A172 (cell line): Measurements from ENCODE around the gene PHF14. TPM values are rescaled to one million over a fixed set of nuclear protein-coding genes. Genes with fewer than 3 reads are reported as not detected.
A peak's percentile ranks its signal among the peaks of the same experiment; 100 is the strongest.
"Not testable (repeated sequence)": the region's sequence is repeated elsewhere in the genome, so short reads cannot be mapped to it uniquely, and the experiment has no call there.

Source experiments
- DNase-seq: peaks from one replicate; pipeline ENCODE4 v3.0.0-alpha.2; 2015; ENCODE audit warnings: low spot score
- total RNA-seq: library from RNA; depleted of rRNA; stranded (reverse); fragments of >200 nt; shearing (Covaris generic); gene quantifications from 2 replicates; pipeline ENCODE4 v1.2.3, GENCODE V29; 2014

PHF14 gene
- total RNA-seq, 1 experiment from 2014 or later: 73.8 TPM

GRCh38 chr7:10981317-10981716 is 7.6 kb downstream of the PHF14 start:
- DNase-seq: no peak

DNA sequence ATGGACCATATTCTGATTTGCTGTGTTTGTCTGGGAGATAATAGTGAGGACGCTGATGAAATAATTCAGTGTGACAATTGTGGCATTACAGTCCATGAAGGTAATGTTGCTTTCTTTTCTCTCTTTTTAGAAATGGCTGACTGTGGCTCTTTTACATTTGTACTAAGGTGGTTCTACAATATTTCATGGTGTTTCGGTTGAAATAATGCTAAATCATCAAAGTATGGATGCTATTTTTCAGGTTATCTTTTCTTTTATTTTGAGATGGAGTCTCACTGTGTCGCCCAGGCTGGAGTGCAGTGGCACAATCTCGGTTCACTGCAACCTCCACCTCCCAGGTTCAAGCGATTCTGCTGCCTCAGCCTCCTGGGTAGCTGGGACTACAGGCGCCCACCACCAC is 17.1 kb downstream of the PHF14 start:
- not testable (repeated sequence) for DNase-seq

DNA sequence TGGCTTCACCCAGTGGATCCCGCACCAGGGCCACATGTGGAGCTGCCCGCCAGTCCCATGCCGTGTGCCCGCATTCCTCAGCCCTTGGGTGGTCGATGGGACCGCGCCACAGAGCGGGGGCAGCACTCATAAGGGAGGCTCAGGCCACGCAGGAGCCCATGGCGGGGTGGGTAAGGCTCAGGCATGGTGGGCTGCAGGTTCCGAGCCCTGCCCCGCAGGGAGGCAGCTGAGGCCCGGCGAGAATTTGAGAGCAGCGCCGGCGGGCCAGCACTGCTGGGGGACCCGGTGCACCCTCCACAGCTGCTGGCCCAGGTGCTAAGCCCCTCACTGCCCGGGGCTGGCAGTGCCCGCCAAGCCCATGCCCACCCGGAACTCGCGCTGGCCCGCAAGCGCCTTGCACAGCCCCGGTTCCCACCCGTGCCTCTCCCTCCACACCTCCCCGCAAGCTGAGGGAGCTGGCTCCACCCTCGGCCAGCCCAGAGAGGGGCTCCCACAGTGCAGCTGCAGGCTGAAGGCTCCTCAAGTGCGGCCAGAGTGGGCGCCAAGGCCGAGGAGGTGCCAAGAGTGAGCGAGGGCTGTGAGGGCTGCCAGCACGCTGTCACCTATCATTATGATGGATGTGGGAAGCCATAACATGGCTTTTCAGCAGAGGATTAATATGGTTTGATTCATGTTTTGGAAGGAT is 22.0 kb downstream of the PHF14 start:
- DNase-seq: not testable (repeated sequence)

DNA sequence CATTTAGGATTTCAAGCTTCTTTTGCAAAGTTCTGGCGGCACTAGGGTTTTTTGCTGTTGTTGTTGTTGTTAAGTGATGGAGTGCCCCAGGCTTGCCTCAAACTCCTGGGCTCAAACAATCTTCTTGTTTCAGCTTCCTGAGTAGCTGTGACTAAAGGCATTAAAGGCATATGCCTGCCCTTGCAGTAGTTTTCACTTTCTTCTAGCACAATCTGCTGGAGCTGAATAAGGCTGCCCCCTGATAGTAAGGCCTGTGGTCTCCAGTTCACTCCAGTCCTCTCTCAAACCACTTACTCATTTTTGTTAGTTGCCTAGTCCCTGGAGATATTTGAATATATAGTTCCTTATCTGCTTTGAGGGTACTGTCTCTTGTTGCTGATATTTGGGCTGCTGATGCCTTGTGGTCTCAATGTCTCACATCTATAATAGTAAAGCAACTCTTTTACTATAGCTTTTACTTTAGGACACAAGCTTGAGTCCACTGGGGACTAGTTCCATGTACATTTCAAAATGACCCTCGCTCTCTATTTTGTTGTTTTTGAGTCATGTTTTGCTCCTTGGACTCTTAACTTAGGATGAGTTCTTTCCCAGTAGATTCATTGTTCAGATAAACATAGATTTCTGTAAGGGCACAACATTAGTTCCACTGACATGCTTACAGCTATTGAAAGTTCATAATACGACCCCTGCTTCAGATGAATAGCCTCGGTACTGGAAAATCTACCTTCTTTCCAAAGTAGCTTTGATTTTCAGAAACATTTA is 25.5 kb downstream of the PHF14 start:
- no peak for DNase-seq

DNA sequence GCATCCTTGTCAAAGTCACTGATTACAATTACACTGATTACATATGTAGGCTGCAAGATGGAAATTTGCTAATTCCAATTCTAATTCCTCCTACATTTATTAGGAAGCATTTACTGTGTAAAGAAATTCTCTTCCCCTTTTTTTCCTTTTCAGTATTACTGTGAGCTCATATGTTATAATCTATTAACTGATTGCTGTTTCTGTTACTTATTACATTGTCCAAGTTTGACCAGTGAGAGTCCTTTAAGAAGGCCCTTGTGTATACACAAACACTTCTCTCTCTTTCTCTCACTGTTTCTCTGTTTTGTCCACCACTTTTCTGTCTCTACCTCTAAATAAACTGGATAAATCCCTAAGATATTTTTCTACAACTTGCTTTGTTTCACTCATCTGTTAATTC is 31.5 kb downstream of the PHF14 start:
- no peak for DNase-seq

DNA sequence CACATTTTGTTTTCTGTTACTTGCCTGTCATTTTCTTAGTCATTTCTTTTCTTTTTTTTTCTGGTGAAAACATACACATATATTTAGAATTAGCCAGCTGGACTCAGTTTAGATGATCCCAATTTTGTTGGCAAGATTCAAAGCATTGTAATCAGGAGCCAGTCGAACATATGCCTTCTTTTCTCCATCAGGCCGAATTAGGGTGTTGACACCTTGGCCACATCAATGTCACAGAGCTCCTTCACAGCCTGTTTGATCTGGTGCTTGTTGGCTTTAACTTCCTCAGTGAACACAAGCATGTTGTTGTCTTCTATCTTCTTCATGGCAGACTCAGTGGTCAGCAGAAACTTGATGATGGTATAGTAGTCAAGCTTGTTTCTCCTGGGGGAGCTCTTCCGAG is 32.6 kb downstream of the PHF14 start:
- no peak for DNase-seq

- no peak for DNase-seq
Measured at GRCh38 chr7:11009631-11010030, 36.0 kb downstream of the PHF14 start.

DNA sequence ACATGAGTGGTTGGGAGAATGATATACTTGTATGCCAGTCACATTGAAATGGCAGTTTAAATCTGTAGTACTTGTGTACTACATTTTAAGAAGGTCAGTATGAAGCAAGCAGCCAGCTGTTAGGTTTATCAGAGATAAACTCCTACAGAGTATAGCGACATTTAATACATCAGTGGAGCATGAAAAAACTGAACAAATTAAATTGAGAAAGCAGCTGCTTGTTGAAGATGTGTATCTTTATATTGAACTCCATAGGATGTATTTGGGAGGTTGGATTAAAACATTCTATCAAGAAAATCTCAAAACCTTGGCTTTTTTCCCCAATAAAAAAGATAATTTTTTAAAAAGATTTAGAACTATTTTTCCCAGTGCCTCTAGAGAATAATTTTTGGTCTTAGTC is 47.8 kb downstream of the PHF14 start:
- DNase-seq: no peak

DNA sequence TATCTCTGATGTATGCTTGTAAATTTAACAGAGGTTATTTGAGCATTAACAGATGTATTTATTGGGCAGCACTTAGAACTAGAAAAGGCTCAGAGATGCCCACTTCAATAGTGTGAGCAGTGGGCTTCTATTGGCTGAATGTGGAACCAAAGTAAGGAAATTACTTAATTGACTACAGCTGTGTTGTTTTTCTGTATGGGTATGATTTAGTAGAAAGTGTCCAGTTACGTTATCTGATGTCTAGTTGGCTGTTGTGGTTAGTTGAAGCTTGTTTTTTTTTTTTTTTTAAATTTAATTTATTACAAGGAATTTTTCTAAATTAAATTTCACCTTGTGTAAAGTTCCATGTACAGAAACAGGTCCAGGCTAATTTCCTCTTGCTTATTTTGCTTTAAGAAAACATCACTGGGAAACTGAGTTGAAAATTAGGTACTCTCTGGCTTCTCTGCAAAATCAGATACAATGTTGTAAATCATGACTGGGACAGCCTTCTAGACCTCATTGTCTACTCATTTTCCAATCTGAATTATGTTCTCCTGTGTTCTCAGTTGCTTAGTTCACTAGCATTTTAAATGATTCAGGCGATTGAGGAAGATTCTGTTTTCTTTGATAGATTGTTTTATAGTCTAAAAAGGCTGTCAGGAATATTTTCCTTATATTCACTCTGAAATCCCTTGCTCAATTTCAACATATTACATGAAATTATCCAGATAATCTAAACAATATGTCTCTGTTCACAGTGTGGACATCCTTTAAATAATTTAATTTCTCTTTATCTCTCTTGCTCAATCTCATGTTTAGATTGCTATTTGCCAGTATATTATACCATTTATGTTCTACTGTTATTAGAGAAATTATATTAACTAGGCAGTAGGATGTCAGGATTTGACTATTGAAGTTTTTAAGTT is 53.0 kb downstream of the PHF14 start:
- no peak for DNase-seq

GRCh38 chr7:11035661-11036060 is 62.0 kb downstream of the PHF14 start:
- no peak for DNase-seq

DNA sequence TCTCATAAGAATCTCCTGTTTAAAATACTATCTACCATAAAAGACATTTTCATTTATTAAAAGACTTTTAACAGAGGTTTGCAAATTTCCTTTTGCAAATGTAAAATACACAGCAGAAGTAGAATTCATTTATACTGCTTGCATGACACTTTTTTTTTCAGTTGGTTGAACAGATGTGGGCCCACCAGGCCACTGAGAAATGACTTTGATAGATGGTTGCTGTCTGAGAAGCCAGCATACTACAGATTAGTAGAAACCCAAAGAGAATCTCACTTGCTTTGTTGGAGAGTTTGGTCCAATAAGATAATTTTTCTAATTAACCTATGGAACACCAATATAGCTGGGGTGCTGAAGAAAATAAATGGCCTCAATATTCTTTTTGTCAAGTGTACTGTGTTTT is 66.3 kb downstream of the PHF14 start:
- DNase-seq: no peak

DNA sequence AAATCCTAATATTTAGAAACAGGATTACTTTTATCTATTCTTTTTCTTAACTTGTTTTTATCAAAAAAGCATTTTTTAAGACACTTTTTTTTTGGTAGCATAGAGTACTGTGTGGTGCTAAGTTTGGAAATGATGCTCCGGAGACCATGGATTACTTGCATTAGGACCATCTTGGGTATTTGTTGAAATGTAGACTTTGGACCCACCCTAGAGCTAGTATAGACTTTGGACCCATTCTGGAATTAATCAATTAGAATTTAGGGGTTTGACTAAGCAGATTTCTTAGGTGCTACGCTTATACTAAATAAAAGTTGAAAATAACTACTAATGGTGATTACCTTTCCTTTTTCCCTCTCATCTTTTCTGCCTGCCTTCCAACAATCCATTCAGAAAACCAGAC is 80.4 kb downstream of the PHF14 start:
- no peak for DNase-seq

GRCh38 chr7:11060893-11061292 is 87.2 kb downstream of the PHF14 start:
- DNase-seq: no peak

- no peak for DNase-seq
Measured at GRCh38 chr7:11062110-11062509, 88.4 kb downstream of the PHF14 start.

GRCh38 chr7:11069591-11069990 is 95.9 kb downstream of the PHF14 start:
- DNase-seq: no peak

DNA sequence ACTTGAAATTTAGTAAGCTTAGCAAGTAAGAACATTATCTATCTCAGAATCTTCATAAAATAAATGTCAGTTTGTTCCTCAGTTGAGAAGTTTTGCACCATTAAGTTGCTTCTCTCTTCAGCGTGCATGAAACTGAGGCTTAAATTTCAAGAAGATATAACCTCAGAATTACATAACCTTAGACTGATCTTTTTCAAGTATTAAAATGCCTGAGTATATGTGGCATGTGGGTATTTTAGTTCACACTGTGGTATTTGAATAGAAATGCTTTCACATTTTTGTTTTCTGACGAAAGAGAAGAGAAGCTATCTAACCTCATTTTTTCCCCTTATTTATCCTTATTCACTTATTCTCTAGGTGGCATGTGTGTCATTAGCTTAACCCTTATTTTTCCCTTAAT is 104.1 kb downstream of the PHF14 start:
- no peak for DNase-seq

DNA sequence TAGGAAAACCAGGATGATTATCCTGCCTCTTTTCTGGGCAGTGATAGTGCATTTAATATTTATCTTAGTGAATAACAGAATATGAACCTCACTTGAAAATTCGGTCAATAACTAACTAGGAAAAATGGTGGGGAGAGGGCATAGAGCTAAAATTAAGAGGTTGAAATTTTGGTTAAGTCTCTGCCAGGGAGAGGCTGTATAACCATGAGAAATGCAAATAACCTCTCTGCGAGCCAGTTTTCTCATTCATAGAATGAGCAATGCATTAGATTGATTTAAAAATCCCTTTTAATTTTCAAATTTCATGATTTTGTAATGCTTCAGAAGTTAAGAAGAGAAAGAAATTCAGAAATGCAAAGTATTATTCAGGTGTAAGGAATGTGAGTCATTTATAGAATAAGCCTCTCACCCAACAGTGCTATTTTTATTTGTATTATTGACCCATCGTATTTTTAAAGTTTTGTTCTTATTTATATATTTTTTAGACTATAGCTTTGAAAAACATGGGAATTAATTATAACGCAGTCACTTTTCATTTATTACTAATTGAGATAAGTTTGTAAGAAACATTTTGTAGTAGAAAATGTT is 104.7 kb downstream of the PHF14 start:
- no peak for DNase-seq

GRCh38 chr7:11079907-11080306 is 106.2 kb downstream of the PHF14 start:
- DNase-seq: no peak

GRCh38 chr7:11082121-11082520 is 108.4 kb downstream of the PHF14 start:
- DNase-seq: no peak

DNA sequence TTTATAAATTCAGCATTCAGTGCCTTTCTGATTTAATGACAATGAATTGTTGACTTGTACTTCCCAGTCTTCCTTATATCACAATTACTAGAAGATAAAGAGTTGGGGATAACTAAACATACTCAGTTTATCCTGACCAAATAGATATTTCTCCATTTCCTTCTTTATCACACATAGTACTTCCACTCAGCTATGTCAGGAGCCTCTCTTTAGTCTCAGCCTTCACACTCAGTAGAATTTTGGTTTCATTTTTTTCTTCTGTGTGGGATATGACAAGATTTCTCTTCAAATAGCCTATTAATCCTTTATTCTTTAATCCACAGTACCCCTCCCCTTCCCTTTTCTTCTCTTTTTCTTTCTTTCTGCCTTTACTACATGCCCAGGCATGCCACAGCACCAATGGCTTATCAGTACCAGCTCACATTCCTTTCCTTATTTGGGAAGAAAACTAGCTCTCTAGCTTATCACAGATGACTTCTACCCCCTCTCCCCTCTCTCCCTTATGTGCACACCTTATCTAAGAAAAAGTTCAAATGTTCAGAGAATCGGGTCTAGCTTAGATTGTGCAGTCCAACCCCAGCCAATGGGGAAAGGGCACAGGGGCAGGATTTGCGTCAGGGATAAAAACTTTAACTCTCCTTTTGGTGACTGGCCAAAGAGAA is 109.0 kb downstream of the PHF14 start:
- DNase-seq: peak; percentile 35

GRCh38 chr7:11083214-11083568 is 109.5 kb downstream of the PHF14 start:
- no peak for DNase-seq

GRCh38 chr7:11104578-11104977 is 130.9 kb downstream of the PHF14 start:
- no peak for DNase-seq
